Fibroblast of lung (primary cell): ENCODE data around the gene TSEN2.

Experiments
- EZH2 ChIP-seq: IDR thresholded peaks from 2 replicates; pipeline ENCODE4 v1.5.1; 2012; ENCODE audit warnings: low read length, control low read depth, mild to moderate bottlenecking; ENCODE audit errors: missing control alignments
- TF ChIP-seq, protein P1 (sequence below), 2 donors: IDR thresholded peaks in 1 of 2; conservative IDR thresholded peaks in 1 of 2; 1 replicate in 1 of 2; 2 replicates in 1 of 2; pipeline ENCODE4 v1.5.1; 2011 to 2012; ENCODE audit warnings: low read length in 2 of 2, control low read depth in 1 of 2, inconsistent platforms in 1 of 2, low read depth in 1 of 2, mild to moderate bottlenecking in 1 of 2

DNA sequence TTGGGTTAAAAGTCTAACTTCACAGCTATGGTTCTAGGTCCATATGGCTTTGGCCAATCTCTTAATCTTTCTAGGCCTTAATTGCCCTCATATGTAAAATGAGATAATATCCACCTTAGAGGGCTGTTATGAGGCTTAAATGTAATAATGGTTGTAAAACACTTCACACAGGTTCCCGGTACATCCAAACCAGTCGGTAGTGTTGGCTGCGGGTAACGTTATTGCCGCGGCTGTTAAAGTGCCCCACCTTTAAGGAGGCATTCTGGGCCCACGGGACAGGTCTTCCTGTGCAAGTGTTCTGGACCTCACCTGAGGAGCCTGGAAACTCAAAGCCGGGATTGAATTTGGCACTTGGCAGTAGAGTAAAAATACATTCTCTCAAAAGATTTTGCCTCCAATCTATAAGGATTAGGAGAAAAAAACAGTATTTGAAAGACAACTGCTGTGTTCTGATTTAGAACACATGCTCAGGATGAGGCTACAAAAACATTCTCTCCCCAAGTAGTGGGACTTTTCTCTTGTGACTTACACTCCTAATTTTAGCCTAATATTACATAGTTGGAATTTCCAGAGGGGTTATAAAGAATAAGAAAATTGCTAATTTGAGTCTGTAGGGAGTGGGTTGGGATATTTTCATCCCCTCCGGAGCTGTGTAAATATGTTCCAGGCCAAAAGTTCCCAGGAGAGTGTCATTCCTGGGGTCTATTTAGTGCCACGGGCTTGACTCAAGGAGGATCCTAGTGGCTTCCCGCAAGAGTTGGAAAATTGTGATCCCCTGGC, 44.9 kb upstream of the TSEN2 start:
- TF ChIP-seq, protein P1, sequence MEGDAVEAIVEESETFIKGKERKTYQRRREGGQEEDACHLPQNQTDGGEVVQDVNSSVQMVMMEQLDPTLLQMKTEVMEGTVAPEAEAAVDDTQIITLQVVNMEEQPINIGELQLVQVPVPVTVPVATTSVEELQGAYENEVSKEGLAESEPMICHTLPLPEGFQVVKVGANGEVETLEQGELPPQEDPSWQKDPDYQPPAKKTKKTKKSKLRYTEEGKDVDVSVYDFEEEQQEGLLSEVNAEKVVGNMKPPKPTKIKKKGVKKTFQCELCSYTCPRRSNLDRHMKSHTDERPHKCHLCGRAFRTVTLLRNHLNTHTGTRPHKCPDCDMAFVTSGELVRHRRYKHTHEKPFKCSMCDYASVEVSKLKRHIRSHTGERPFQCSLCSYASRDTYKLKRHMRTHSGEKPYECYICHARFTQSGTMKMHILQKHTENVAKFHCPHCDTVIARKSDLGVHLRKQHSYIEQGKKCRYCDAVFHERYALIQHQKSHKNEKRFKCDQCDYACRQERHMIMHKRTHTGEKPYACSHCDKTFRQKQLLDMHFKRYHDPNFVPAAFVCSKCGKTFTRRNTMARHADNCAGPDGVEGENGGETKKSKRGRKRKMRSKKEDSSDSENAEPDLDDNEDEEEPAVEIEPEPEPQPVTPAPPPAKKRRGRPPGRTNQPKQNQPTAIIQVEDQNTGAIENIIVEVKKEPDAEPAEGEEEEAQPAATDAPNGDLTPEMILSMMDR (conservative IDR thresholded peaks at IDR 0.05 in 1 of 2, IDR thresholded peaks at IDR 0.05 in 1 of 2; ENCODE audit: low read depth in 1 of 2, low read length in 2 of 2), result no peak
- TF ChIP-seq EZH2, result no peak
